Natural killer cell (primary cell): ENCODE data around the gene SLC25A6. TPM values are rescaled to one million over a fixed set of nuclear protein-coding genes. Genes with fewer than 3 reads are reported as not detected.
"Not testable (repeated sequence)": the region's sequence is repeated elsewhere in the genome, so short reads cannot be mapped to it uniquely, and the experiment has no call there.

Source experiments
- ATAC-seq, 3 donors: fragments of 150-1000 bp in 2 of 3; fragments of 200-7000 bp in 1 of 3; cut with Tn5 transposase; 1 replicate in 1 of 3; 2 replicates in 2 of 3; pipeline ENCODE4 v1.10.0; 2021; ENCODE audit warnings: mild to moderate bottlenecking in 2 of 3, moderate library complexity in 2 of 3
- DNase-seq, 2 donors: peaks; one replicate each; pipeline versions ENCODE4 v3.0.0 to v3.0.0-alpha.2; 2013 to 2021; ENCODE audit warnings: mixed read lengths in 1 of 2
- H3K27ac ChIP-seq: one replicate; pipeline ENCODE4 v1.5.1; 2013; ENCODE audit warnings: mild to moderate bottlenecking, low read length
- H3K27me3 ChIP-seq: one replicate; pipeline ENCODE4 v1.6.1; 2013; ENCODE audit warnings: low read length; ENCODE audit not compliant: control insufficient read depth, insufficient read depth
- H3K36me3 ChIP-seq: one replicate; pipeline ENCODE4 v1.6.1; 2013; ENCODE audit warnings: low read length; ENCODE audit not compliant: control insufficient read depth, insufficient read depth
- H3K4me1 ChIP-seq: one replicate; pipeline ENCODE4 v1.6.1; 2013; ENCODE audit warnings: low read length; ENCODE audit not compliant: control insufficient read depth, insufficient read depth
- H3K4me3 ChIP-seq: one replicate; pipeline ENCODE4 v1.5.1; 2013; ENCODE audit warnings: low read length
- H3K9me3 ChIP-seq: one replicate; pipeline ENCODE4 v1.6.1; 2013; ENCODE audit warnings: low read length; ENCODE audit not compliant: control insufficient read depth, insufficient read depth
- H3K27ac Mint-ChIP-seq, 2 donors: one replicate each; pipeline ENCODE4 v1.8.0; 2022; ENCODE audit warnings: mild to moderate bottlenecking in 2 of 2, mixed read lengths in 2 of 2, moderate library complexity in 1 of 2
- H3K27me3 Mint-ChIP-seq, 2 donors: one replicate each; pipeline ENCODE4 v1.8.0; 2022; ENCODE audit warnings: low read depth in 2 of 2, mixed read lengths in 2 of 2
- H3K36me3 Mint-ChIP-seq: one replicate; pipeline ENCODE4 v1.8.0; 2022; ENCODE audit warnings: mixed read lengths
- H3K4me1 Mint-ChIP-seq, 2 donors: one replicate each; pipeline ENCODE4 v1.8.0; 2022; ENCODE audit warnings: mixed read lengths in 2 of 2
- H3K4me3 Mint-ChIP-seq: one replicate; pipeline ENCODE4 v1.8.0; 2022; ENCODE audit warnings: mild to moderate bottlenecking, moderate library complexity, mixed read lengths
- H3K9me3 Mint-ChIP-seq, 2 donors: one replicate each; pipeline ENCODE4 v1.8.0; 2022; ENCODE audit warnings: mixed read lengths in 2 of 2
- CTCF ChIP-seq: fragments of 200-600 bp; IDR thresholded peaks from one replicate; pipeline ENCODE4 v1.8.0; 2022; ENCODE audit warnings: antibody characterized with exemption
- WGBS: methylation state at CpG from one replicate; pipeline ENCODE4 v1.1.7; 2013; ENCODE audit warnings: missing lambda C conversion rate; ENCODE audit not compliant: insufficient coverage; 5-methylcytosine and 5-hydroxymethylcytosine counted together
- intact Hi-C: fragments of 100-400 bp; cut with micrococcal nuclease; formaldehyde crosslinking; loops from one replicate; pipeline ENCODE4 v1.14.2; 2022
- total RNA-seq, 4 donors: library from RNA; stranded (reverse); fragments of 120-200 nt in 1 of 4; gene quantifications; one replicate each; pipeline versions ENCODE4 v1.2.3 to v1.2.4, GENCODE V29; 2013 to 2022

SLC25A6 gene
- total RNA-seq, 3 donors from 2014 or later (not counting 1 experiment from before 2014, with no cell fraction given) = 157 to 197 (median 178) TPM

- peaks cover 26% of the 10 kb centered on the region for H3K36me3 ChIP-seq
- ATAC-seq = peak in 1 of 3 donors; percentile 4
- no peak overlapping the region for H3K4me3 ChIP-seq
- no peaks in the 10 kb centered on the region for H3K27me3 ChIP-seq
- Mint-ChIP-seq H3K27ac (no peak overlapping the region), H3K4me1 (no peaks in the 10 kb centered on the region), H3K4me3 (no peak overlapping the region), H3K9me3 (no peaks in the 10 kb centered on the region), H3K36me3 (peaks cover 9% of the 10 kb centered on the region), H3K27me3 (no peaks in the 10 kb centered on the region)
- DNase-seq = no peak
- H3K9me3 ChIP-seq = no peaks in the 10 kb centered on the region
- no peaks in the 10 kb centered on the region for H3K4me1 ChIP-seq
- no peak for TF ChIP-seq CTCF
- no peak overlapping the region for H3K27ac ChIP-seq
- intact Hi-C loops = no loop called here
- 97% methylated on average over 22 of the region's 22 CpGs for WGBS
Measured at GRCh38 chrX:1434871-1435240, 42.9 kb upstream of the SLC25A6 start.

- peak in 1 of 3 donors; percentile 33 for ATAC-seq
Measured at GRCh38 chrX:1433646-1434357, 41.9 kb upstream of the SLC25A6 start.

GRCh38 chrX:1430451-1430850 lies 38.5 kb upstream of the SLC25A6 start:
- intact Hi-C loops = no loop called here
- Histone ChIP-seq H3K27ac (no peak overlapping the region), H3K9me3 (no peaks in the 10 kb centered on the region), H3K4me3 (no peak overlapping the region), H3K4me1 (no peaks in the 10 kb centered on the region), H3K36me3 (peaks cover 23% of the 10 kb centered on the region), H3K27me3 (no peaks in the 10 kb centered on the region)
- Mint-ChIP-seq H3K4me3 (no peak overlapping the region), H3K27me3 (no peaks in the 10 kb centered on the region), H3K9me3 (no peaks in the 10 kb centered on the region), H3K27ac (no peak overlapping the region), H3K36me3 (no peaks in the 10 kb centered on the region), H3K4me1 (no peaks in the 10 kb centered on the region)
- no peak for TF ChIP-seq CTCF
- WGBS = 91% methylated on average over 9 of the region's 10 CpGs
- no peak for ATAC-seq
- no peak for DNase-seq

More at GRCh38 chrX:1433646-1434357, 41.9 kb upstream of the SLC25A6 start:
- peaks cover 9% of the 10 kb centered on the region for H3K36me3 Mint-ChIP-seq
- WGBS = 95% methylated on average over 19 of the region's 19 CpGs
- no peaks in the 10 kb centered on the region for H3K4me1 ChIP-seq
- no peak overlapping the region for H3K27ac ChIP-seq
- no peak for DNase-seq
- H3K4me1 Mint-ChIP-seq = no peaks in the 10 kb centered on the region
- H3K4me3 ChIP-seq = no peak overlapping the region
- intact Hi-C loops = no loop called here
- H3K27me3 Mint-ChIP-seq = no peaks in the 10 kb centered on the region
- no peak overlapping the region for H3K27ac Mint-ChIP-seq
- peaks cover 23% of the 10 kb centered on the region for H3K36me3 ChIP-seq
- H3K9me3 ChIP-seq = no peaks in the 10 kb centered on the region
- H3K27me3 ChIP-seq = no peaks in the 10 kb centered on the region
- H3K4me3 Mint-ChIP-seq = no peak overlapping the region
- no peaks in the 10 kb centered on the region for H3K9me3 Mint-ChIP-seq
- no peak for TF ChIP-seq CTCF

GRCh38 chrX:1427756-1428155 lies 35.8 kb upstream of the SLC25A6 start:
- Mint-ChIP-seq H3K4me1 (no peaks in the 10 kb centered on the region), H3K27me3 (no peaks in the 10 kb centered on the region), H3K4me3 (no peak overlapping the region), H3K27ac (no peak overlapping the region), H3K36me3 (peaks cover 8% of the 10 kb centered on the region), H3K9me3 (peaks cover 3 to 14% of the 10 kb centered on the region in 2 donors)
- H3K4me1 ChIP-seq = no peaks in the 10 kb centered on the region
- 97% methylated on average over 32 of the region's 32 CpGs for WGBS
- peak in 1 of 3 donors; percentile 11 for ATAC-seq
- no peak for DNase-seq
- H3K27ac ChIP-seq = no peak overlapping the region
- H3K36me3 ChIP-seq = peaks cover 30% of the 10 kb centered on the region
- intact Hi-C loops = no loop called here
- H3K27me3 ChIP-seq = no peaks in the 10 kb centered on the region
- H3K4me3 ChIP-seq = no peak overlapping the region
- no peak for TF ChIP-seq CTCF
- peaks cover 6% of the 10 kb centered on the region for H3K9me3 ChIP-seq

- peaks cover 3 to 14% of the 10 kb centered on the region in 2 donors for H3K9me3 Mint-ChIP-seq
- DNase-seq, H3K4me3 Mint-ChIP-seq, H3K4me1 Mint-ChIP-seq, H3K27ac ChIP-seq, H3K27me3 ChIP-seq, H3K4me1 ChIP-seq, intact Hi-C loops, H3K36me3 Mint-ChIP-seq, H3K4me3 ChIP-seq, H3K27ac Mint-ChIP-seq, H3K27me3 Mint-ChIP-seq: not testable (repeated sequence)
- WGBS = 90% methylated on average over 16 of the region's 16 CpGs
- Histone ChIP-seq H3K9me3 (peaks cover 19% of the 10 kb centered on the region), H3K36me3 (peaks cover 29% of the 10 kb centered on the region)
- peak in 1 of 3 donors; percentile 19 for ATAC-seq
Measured at GRCh38 chrX:1426321-1426720, 34.4 kb upstream of the SLC25A6 start.
